Immature natural killer cell (primary cell): ENCODE measurements around the gene NPPC. TPM values are rescaled to one million over a fixed set of nuclear protein-coding genes. Genes with fewer than 3 reads are reported as not detected.
"Not testable (repeated sequence)": the region's sequence is repeated elsewhere in the genome, so short reads cannot be mapped to it uniquely, and the experiment has no call there.

Experiments
- DNase-seq, 3 donors: peaks; one replicate each; pipeline ENCODE4 v3.0.0; 2022; ENCODE audit warnings: mixed read lengths in 1 of 3
- H3K27ac Mint-ChIP-seq, 6 donors: one replicate each; pipeline ENCODE4 v1.8.0; 2020; ENCODE audit warnings: mixed read lengths in 6 of 6, mild to moderate bottlenecking in 5 of 6, inconsistent platforms in 4 of 6, moderate library complexity in 3 of 6
- H3K27me3 Mint-ChIP-seq, 3 donors: one replicate each; pipeline ENCODE4 v1.8.0; 2020 to 2021; ENCODE audit warnings: low read depth in 3 of 3, mild to moderate bottlenecking in 3 of 3, mixed read lengths in 3 of 3, moderate library complexity in 3 of 3, inconsistent platforms in 1 of 3
- H3K36me3 Mint-ChIP-seq, 3 donors: one replicate each; pipeline ENCODE4 v1.8.0; 2020; ENCODE audit warnings: mixed read lengths in 3 of 3, inconsistent platforms in 2 of 3, mild to moderate bottlenecking in 2 of 3
- H3K4me1 Mint-ChIP-seq, 2 donors: one replicate each; pipeline ENCODE4 v1.8.0; 2020; ENCODE audit warnings: inconsistent platforms in 2 of 2, mild to moderate bottlenecking in 2 of 2, mixed read lengths in 2 of 2, moderate library complexity in 1 of 2
- H3K4me3 Mint-ChIP-seq, 5 donors: one replicate each; pipeline ENCODE4 v1.8.0; 2020; ENCODE audit warnings: mild to moderate bottlenecking in 5 of 5, mixed read lengths in 5 of 5, inconsistent platforms in 3 of 5, moderate library complexity in 3 of 5
- H3K9me3 Mint-ChIP-seq, 6 donors: one replicate each; pipeline ENCODE4 v1.8.0; 2020; ENCODE audit warnings: mild to moderate bottlenecking in 6 of 6, mixed read lengths in 6 of 6, inconsistent platforms in 4 of 6, moderate library complexity in 3 of 6
- polyA plus RNA-seq, 3 donors: library from polyadenylated mRNA; unstranded; fragments of 300-500 nt; fragmentation: Illumina TruSeq; gene quantifications; one replicate each; pipeline ENCODE4 v1.2.3, GENCODE V29; 2021

Gene NPPC
- polyA plus RNA-seq, 3 donors from 2014 or later = 0.33 TPM; not detected in 2

GRCh38 chr2:231922311-231923009 lies 3.7 kb downstream of the NPPC start:
- no peaks in the 10 kb centered on the region for H3K36me3 Mint-ChIP-seq
- H3K4me3 Mint-ChIP-seq = no peak overlapping the region
- peaks cover 4 to 22% (median 7%) of the 10 kb centered on the region in 3 donors for H3K27me3 Mint-ChIP-seq
- no peak overlapping the region for H3K27ac Mint-ChIP-seq
- no peaks in the 10 kb centered on the region for H3K9me3 Mint-ChIP-seq
- H3K4me1 Mint-ChIP-seq = peaks cover 0 to 13% of the 10 kb centered on the region in 2 donors
- DNase-seq = no peak

GRCh38 chr2:231920795-231921194 lies 5.4 kb downstream of the NPPC start:
- peaks cover 0 to 5% of the 10 kb centered on the region in 2 donors for H3K4me1 Mint-ChIP-seq
- H3K4me3 Mint-ChIP-seq = no peak overlapping the region
- no peak for DNase-seq
- peaks cover 0 to 14% (median 4%) of the 10 kb centered on the region in 3 donors for H3K27me3 Mint-ChIP-seq
- no peak overlapping the region for H3K27ac Mint-ChIP-seq
- H3K36me3 Mint-ChIP-seq = no peaks in the 10 kb centered on the region
- no peaks in the 10 kb centered on the region for H3K9me3 Mint-ChIP-seq

GRCh38 chr2:231920366-231920765 lies 5.8 kb downstream of the NPPC start:
- H3K27ac Mint-ChIP-seq = no peak overlapping the region
- H3K4me1 Mint-ChIP-seq = peaks cover 0 to 5% of the 10 kb centered on the region in 2 donors
- DNase-seq = no peak
- H3K4me3 Mint-ChIP-seq = no peak overlapping the region
- peaks cover 0 to 14% (median 4%) of the 10 kb centered on the region in 3 donors for H3K27me3 Mint-ChIP-seq
- no peaks in the 10 kb centered on the region for H3K36me3 Mint-ChIP-seq
- no peaks in the 10 kb centered on the region for H3K9me3 Mint-ChIP-seq

GRCh38 chr2:231919341-231920035 lies 6.7 kb downstream of the NPPC start:
- Mint-ChIP-seq H3K4me1 (peaks cover 0 to 3% of the 10 kb centered on the region in 2 donors), H3K9me3 (no peaks in the 10 kb centered on the region), H3K27ac (no peak overlapping the region)

GRCh38 chr2:231918501-231919330 lies 7.5 kb downstream of the NPPC start:
- no peaks in the 10 kb centered on the region for H3K4me1 Mint-ChIP-seq
- peaks cover 0 to 8% (median 1%) of the 10 kb centered on the region in 3 donors for H3K27me3 Mint-ChIP-seq
- no peaks in the 10 kb centered on the region for H3K9me3 Mint-ChIP-seq
- no peak overlapping the region for H3K4me3 Mint-ChIP-seq
- H3K27ac Mint-ChIP-seq = no peak overlapping the region
- H3K36me3 Mint-ChIP-seq = no peaks in the 10 kb centered on the region
- DNase-seq = no peak

More at GRCh38 chr2:231919341-231920035, 6.7 kb downstream of the NPPC start:
- H3K4me3 Mint-ChIP-seq = no peak overlapping the region
- DNase-seq = no peak
- H3K36me3 Mint-ChIP-seq = no peaks in the 10 kb centered on the region
- peaks cover 0 to 11% (median 5%) of the 10 kb centered on the region in 3 donors for H3K27me3 Mint-ChIP-seq

- Mint-ChIP-seq H3K36me3 (no peaks in the 10 kb centered on the region), H3K27ac (no peak overlapping the region), H3K27me3 (peaks cover 1 to 7% (median 2%) of the 10 kb centered on the region in 3 donors), H3K9me3 (no peaks in the 10 kb centered on the region), H3K4me1 (no peaks in the 10 kb centered on the region), H3K4me3 (no peak overlapping the region)
- no peak for DNase-seq
Measured at GRCh38 chr2:231917280-231918066, 8.7 kb downstream of the NPPC start.

GRCh38 chr2:231914077-231914690 lies 12.0 kb downstream of the NPPC start:
- Mint-ChIP-seq H3K27ac (no peak overlapping the region), H3K36me3 (no peaks in the 10 kb centered on the region), H3K4me3 (no peak overlapping the region), H3K9me3 (no peaks in the 10 kb centered on the region), H3K27me3 (peaks cover 2 to 8% (median 3%) of the 10 kb centered on the region in 3 donors), H3K4me1 (no peaks in the 10 kb centered on the region)
- no peak for DNase-seq

GRCh38 chr2:231911381-231911780 lies 14.8 kb downstream of the NPPC start:
- no peaks in the 10 kb centered on the region for H3K36me3 Mint-ChIP-seq
- H3K4me3 Mint-ChIP-seq = no peak overlapping the region
- DNase-seq = no peak
- H3K27ac Mint-ChIP-seq = no peak overlapping the region
- H3K27me3 Mint-ChIP-seq = peaks cover 2 to 12% (median 3%) of the 10 kb centered on the region in 3 donors
- H3K4me1 Mint-ChIP-seq = no peaks in the 10 kb centered on the region
- H3K9me3 Mint-ChIP-seq = no peaks in the 10 kb centered on the region

- Mint-ChIP-seq H3K9me3 (no peaks in the 10 kb centered on the region), H3K27ac (no peak overlapping the region), H3K4me1 (no peaks in the 10 kb centered on the region), H3K27me3 (peaks cover 2 to 12% (median 3%) of the 10 kb centered on the region in 3 donors), H3K4me3 (no peak overlapping the region), H3K36me3 (no peaks in the 10 kb centered on the region)
- DNase-seq = no peak
Measured at GRCh38 chr2:231910771-231911170, 15.4 kb downstream of the NPPC start.

GRCh38 chr2:231910161-231910560 lies 16.0 kb downstream of the NPPC start:
- H3K36me3 Mint-ChIP-seq, H3K4me1 Mint-ChIP-seq, H3K27ac Mint-ChIP-seq, H3K4me3 Mint-ChIP-seq, H3K9me3 Mint-ChIP-seq, DNase-seq: not testable (repeated sequence)
- H3K27me3 Mint-ChIP-seq = peaks cover 2 to 12% (median 3%) of the 10 kb centered on the region in 3 donors

GRCh38 chr2:231909631-231910030 lies 16.6 kb downstream of the NPPC start:
- Mint-ChIP-seq H3K36me3 (no peaks in the 10 kb centered on the region), H3K4me1 (no peaks in the 10 kb centered on the region), H3K4me3 (no peak overlapping the region), H3K9me3 (no peaks in the 10 kb centered on the region), H3K27ac (no peak overlapping the region), H3K27me3 (peaks cover 2 to 12% (median 2%) of the 10 kb centered on the region in 3 donors)
- no peak for DNase-seq

GRCh38 chr2:231908584-231908983 lies 17.6 kb downstream of the NPPC start:
- H3K9me3 Mint-ChIP-seq = no peaks in the 10 kb centered on the region
- no peak overlapping the region for H3K27ac Mint-ChIP-seq
- no peaks in the 10 kb centered on the region for H3K4me1 Mint-ChIP-seq
- no peak for DNase-seq
- H3K27me3 Mint-ChIP-seq = peaks cover 2 to 9% (median 2%) of the 10 kb centered on the region in 3 donors
- H3K4me3 Mint-ChIP-seq = no peak overlapping the region
- no peaks in the 10 kb centered on the region for H3K36me3 Mint-ChIP-seq

- H3K4me1 Mint-ChIP-seq = no peaks in the 10 kb centered on the region
- DNase-seq = no peak
- no peak overlapping the region for H3K27ac Mint-ChIP-seq
- peaks cover 0 to 9% (median 2%) of the 10 kb centered on the region in 3 donors for H3K27me3 Mint-ChIP-seq
- H3K9me3 Mint-ChIP-seq = no peaks in the 10 kb centered on the region
- H3K36me3 Mint-ChIP-seq = no peaks in the 10 kb centered on the region
- no peak overlapping the region for H3K4me3 Mint-ChIP-seq
Measured at GRCh38 chr2:231907765-231908164, 18.4 kb downstream of the NPPC start.
